HG03280 (cell line): ENCODE results near the gene STX11.

Source experiments
- ATAC-seq: cut with Tn5 transposase; IDR thresholded peaks from one replicate; pipeline ENCODE4 v1.9.1; 2021; ENCODE audit warnings: mild to moderate bottlenecking, moderate library complexity; ENCODE audit not compliant: unreplicated experiment

Gene STX11

GRCh38 chr6:144211160-144211559 is 60.8 kb downstream of the STX11 start:
- ATAC-seq: no peak

GRCh38 chr6:144213315-144213714 is 63.0 kb downstream of the STX11 start:
- ATAC-seq: no peak

- ATAC-seq: no peak
These were observed 63.7 kb downstream of the STX11 start for GRCh38 chr6:144214029-144214428.

- ATAC-seq: no peak
These were observed 64.5 kb downstream of the STX11 start for GRCh38 chr6:144214622-144215401.

GRCh38 chr6:144215402-144215931 is 65.2 kb downstream of the STX11 start:
- ATAC-seq: peak; percentile 8

GRCh38 chr6:144215932-144216667 is 65.8 kb downstream of the STX11 start:
- ATAC-seq: peak; percentile 88

GRCh38 chr6:144216668-144217218 is 66.4 kb downstream of the STX11 start:
- ATAC-seq: peak; percentile 46

GRCh38 chr6:144217264-144217663 is 66.9 kb downstream of the STX11 start:
- no peak for ATAC-seq

GRCh38 chr6:144217797-144218196 is 67.5 kb downstream of the STX11 start:
- no peak for ATAC-seq

- ATAC-seq: no peak
These were observed 68.9 kb downstream of the STX11 start for GRCh38 chr6:144219056-144219685.

GRCh38 chr6:144220031-144220790 is 69.9 kb downstream of the STX11 start:
- ATAC-seq: no peak

- ATAC-seq: no peak
These were observed 73.4 kb downstream of the STX11 start for GRCh38 chr6:144223686-144224085.

- no peak for ATAC-seq
These were observed 81.4 kb downstream of the STX11 start for GRCh38 chr6:144231721-144232120.

GRCh38 chr6:144232176-144232831 is 82.0 kb downstream of the STX11 start:
- no peak for ATAC-seq

GRCh38 chr6:144232832-144233230 is 82.5 kb downstream of the STX11 start:
- ATAC-seq: no peak

- ATAC-seq: no peak
These were observed 84.1 kb downstream of the STX11 start for GRCh38 chr6:144234399-144234798.

GRCh38 chr6:144234935-144235334 is 84.6 kb downstream of the STX11 start:
- no peak for ATAC-seq
